Stimulated activated CD8-positive, alpha-beta memory T cell treated with anti-CD3 and anti-CD28 coated beads, Interleukin-2, amount 100 ng/mL, for 48 hours (primary cell): ENCODE data around the gene BACE2.
"Not testable (repeated sequence)": the region's sequence is repeated elsewhere in the genome, so short reads cannot be mapped to it uniquely, and the experiment has no call there.

ENCODE experiments used
- DNase-seq, 2 donors: peaks; one replicate each; pipeline ENCODE4 v3.0.0-alpha.2; 2020; ENCODE audit warnings: low read depth in 2 of 2

Gene BACE2

GRCh38 chr21:41215856-41216408, 48.0 kb downstream of the BACE2 start:
- DNase-seq, result no peak

GRCh38 chr21:41216486-41216885, 48.5 kb downstream of the BACE2 start:
- DNase-seq, result no peak

GRCh38 chr21:41217671-41218385, 49.9 kb downstream of the BACE2 start:
- DNase-seq, result no peak

- DNase-seq, result no peak
These were observed 51.7 kb downstream of the BACE2 start for GRCh38 chr21:41219498-41220207.

GRCh38 chr21:41220208-41220733, 52.3 kb downstream of the BACE2 start:
- no peak for DNase-seq

- no peak for DNase-seq
These were observed 54.5 kb downstream of the BACE2 start for GRCh38 chr21:41222247-41223068.

- DNase-seq, result no peak
These were observed 58.9 kb downstream of the BACE2 start for GRCh38 chr21:41226853-41227252.

GRCh38 chr21:41227357-41228005, 59.5 kb downstream of the BACE2 start:
- DNase-seq, result no peak

- no peak for DNase-seq
These were observed 60.0 kb downstream of the BACE2 start for GRCh38 chr21:41228006-41228370.

GRCh38 chr21:41228492-41228891, 60.5 kb downstream of the BACE2 start:
- no peak for DNase-seq

GRCh38 chr21:41228958-41229357, 61.0 kb downstream of the BACE2 start:
- no peak for DNase-seq

- no peak for DNase-seq
These were observed 61.7 kb downstream of the BACE2 start for GRCh38 chr21:41229509-41230248.

- no peak for DNase-seq
These were observed 62.5 kb downstream of the BACE2 start for GRCh38 chr21:41230497-41230896.

- DNase-seq, result no peak
These were observed 63.1 kb downstream of the BACE2 start for GRCh38 chr21:41231060-41231459.

- DNase-seq, result no peak
These were observed 64.1 kb downstream of the BACE2 start for GRCh38 chr21:41232013-41232412.

- no peak for DNase-seq
These were observed 66.0 kb downstream of the BACE2 start for GRCh38 chr21:41233916-41234315.

GRCh38 chr21:41234569-41234968, 66.6 kb downstream of the BACE2 start:
- no peak for DNase-seq

- no peak for DNase-seq
These were observed 67.2 kb downstream of the BACE2 start for GRCh38 chr21:41235201-41235600.

GRCh38 chr21:41236352-41236973, 68.5 kb downstream of the BACE2 start:
- no peak for DNase-seq

- not testable (repeated sequence) for DNase-seq
These were observed 70.3 kb downstream of the BACE2 start for GRCh38 chr21:41238081-41238796.
